Glutamatergic neuron (in vitro differentiated cells): ENCODE results near the gene CEP70. TPM values are rescaled to one million over a fixed set of nuclear protein-coding genes. Genes with fewer than 3 reads are reported as not detected.

ENCODE experiments used
- DNase-seq: peaks from one replicate; pipeline ENCODE4 v3.0.0; 2022
- H3K27ac Mint-ChIP-seq: one replicate; pipeline ENCODE4 v1.8.0; 2020; ENCODE audit warnings: mild to moderate bottlenecking, mixed read lengths, inconsistent platforms; ENCODE audit not compliant: unreplicated experiment
- H3K27me3 Mint-ChIP-seq: one replicate; pipeline ENCODE4 v1.8.0; 2020; ENCODE audit warnings: mild to moderate bottlenecking, moderate library complexity, mixed read lengths, inconsistent platforms; ENCODE audit not compliant: unreplicated experiment
- H3K36me3 Mint-ChIP-seq: one replicate; pipeline ENCODE4 v1.8.0; 2020; ENCODE audit warnings: mild to moderate bottlenecking, mixed read lengths, inconsistent platforms; ENCODE audit not compliant: unreplicated experiment
- H3K4me1 Mint-ChIP-seq: one replicate; pipeline ENCODE4 v1.8.0; 2020; ENCODE audit warnings: mild to moderate bottlenecking, low read depth, mixed read lengths, inconsistent platforms; ENCODE audit not compliant: unreplicated experiment
- H3K4me3 Mint-ChIP-seq: one replicate; pipeline ENCODE4 v1.8.0; 2020; ENCODE audit warnings: mild to moderate bottlenecking, mixed read lengths, inconsistent platforms; ENCODE audit not compliant: unreplicated experiment
- H3K9me3 Mint-ChIP-seq: one replicate; pipeline ENCODE4 v1.8.0; 2020; ENCODE audit warnings: mild to moderate bottlenecking, moderate library complexity, mixed read lengths, inconsistent platforms; ENCODE audit not compliant: unreplicated experiment
- CTCF ChIP-seq: fragments of 200-600 bp; sonication (generic); IDR thresholded peaks from one replicate; pipeline ENCODE4 v1.5.0; 2021; ENCODE audit not compliant: partially characterized antibody, unreplicated experiment
- total RNA-seq: library from RNA; stranded (reverse); fragmentation: NEBNext Ultra II Directional; extraction: Animal tissue kit (Norgen Biotek cat#: 25700); gene quantifications from one replicate; pipeline ENCODE4 v1.2.1, GENCODE V29; 2021; ENCODE audit not compliant: unreplicated experiment

The CEP70 gene
- total RNA-seq, 1 donor from 2014 or later: 15.7 TPM

- Mint-ChIP-seq H3K27ac (no peak overlapping the region), H3K36me3 (no peaks in the 10 kb centered on the region), H3K4me1 (no peaks in the 10 kb centered on the region), H3K9me3 (no peaks in the 10 kb centered on the region), H3K4me3 (no peak overlapping the region), H3K27me3 (no peaks in the 10 kb centered on the region)
- no peak for DNase-seq
- TF ChIP-seq CTCF: no peak
Observed at GRCh38 chr3:138477801-138478200, 116.3 kb downstream of the CEP70 start.

GRCh38 chr3:138477120-138477519 lies 116.9 kb downstream of the CEP70 start:
- peaks cover 2% of the 10 kb centered on the region for H3K9me3 Mint-ChIP-seq
- no peak for TF ChIP-seq CTCF
- H3K27me3 Mint-ChIP-seq: no peaks in the 10 kb centered on the region
- H3K27ac Mint-ChIP-seq: no peak overlapping the region
- H3K4me1 Mint-ChIP-seq: no peaks in the 10 kb centered on the region
- no peak overlapping the region for H3K4me3 Mint-ChIP-seq
- no peaks in the 10 kb centered on the region for H3K36me3 Mint-ChIP-seq
- DNase-seq: no peak

GRCh38 chr3:138476526-138476925 lies 117.5 kb downstream of the CEP70 start:
- Mint-ChIP-seq H3K9me3 (peaks cover 2% of the 10 kb centered on the region), H3K27ac (no peak overlapping the region), H3K4me3 (no peak overlapping the region), H3K27me3 (no peaks in the 10 kb centered on the region), H3K4me1 (no peaks in the 10 kb centered on the region), H3K36me3 (no peaks in the 10 kb centered on the region)
- TF ChIP-seq CTCF: no peak
- no peak for DNase-seq

- H3K27ac Mint-ChIP-seq: no peak overlapping the region
- no peaks in the 10 kb centered on the region for H3K27me3 Mint-ChIP-seq
- peaks cover 2% of the 10 kb centered on the region for H3K9me3 Mint-ChIP-seq
- DNase-seq: no peak
- H3K4me1 Mint-ChIP-seq: no peaks in the 10 kb centered on the region
- no peak overlapping the region for H3K4me3 Mint-ChIP-seq
- no peaks in the 10 kb centered on the region for H3K36me3 Mint-ChIP-seq
- no peak for TF ChIP-seq CTCF
Observed at GRCh38 chr3:138474163-138474562, 119.9 kb downstream of the CEP70 start.

GRCh38 chr3:138473391-138473790 lies 120.7 kb downstream of the CEP70 start:
- Mint-ChIP-seq H3K36me3 (no peaks in the 10 kb centered on the region), H3K27me3 (no peaks in the 10 kb centered on the region), H3K4me1 (no peaks in the 10 kb centered on the region), H3K4me3 (no peak overlapping the region), H3K9me3 (peaks cover 2% of the 10 kb centered on the region), H3K27ac (no peak overlapping the region)
- no peak for DNase-seq
- no peak for TF ChIP-seq CTCF
